Midbrain (tissue), 1 donor: ENCODE measurements around the gene PPP1R12B.
"Not testable (repeated sequence)": the region's sequence is repeated elsewhere in the genome, so short reads cannot be mapped to it uniquely, and the experiment has no call there.

Experiments used
- DNase-seq: peaks from one replicate; lab custom pipeline; 2025; lab: John Stamatoyannopoulos, UW

Gene PPP1R12B

DNA sequence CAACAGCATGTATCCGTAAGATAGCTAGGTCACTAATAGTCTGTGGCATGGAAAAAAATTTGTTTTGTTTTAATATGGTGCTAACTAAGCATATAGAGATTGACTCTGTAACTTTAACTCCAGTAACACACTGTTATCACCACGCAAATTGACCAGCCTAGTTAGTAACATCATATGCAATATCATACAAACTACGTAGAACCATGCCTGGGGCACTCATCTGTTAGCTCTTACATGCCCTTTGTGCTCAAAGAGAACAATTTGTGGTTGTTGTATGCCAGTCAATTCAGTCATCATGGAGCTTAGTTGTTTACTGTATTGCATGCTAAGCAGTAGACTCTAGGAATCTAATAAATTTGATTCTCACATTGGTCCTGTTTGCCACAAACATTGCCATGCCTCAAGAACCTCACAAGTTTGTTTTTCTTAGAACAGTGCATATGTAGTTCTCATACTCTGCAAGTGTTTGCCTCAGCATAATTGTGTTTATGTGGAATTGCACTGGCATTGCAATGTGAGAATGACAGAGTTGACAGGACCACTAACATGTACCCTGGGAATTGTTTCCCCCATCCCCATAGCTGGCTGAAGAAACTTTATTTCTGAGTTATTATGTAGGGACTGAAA lies 179.7 kb downstream of the PPP1R12B start:
- DNase-seq, result not testable (repeated sequence)

GRCh38 chr1:202530686-202531085 lies 182.2 kb downstream of the PPP1R12B start:
- DNase-seq, result not testable (repeated sequence)

GRCh38 chr1:202531472-202531811 lies 182.9 kb downstream of the PPP1R12B start:
- DNase-seq, result no peak

DNA sequence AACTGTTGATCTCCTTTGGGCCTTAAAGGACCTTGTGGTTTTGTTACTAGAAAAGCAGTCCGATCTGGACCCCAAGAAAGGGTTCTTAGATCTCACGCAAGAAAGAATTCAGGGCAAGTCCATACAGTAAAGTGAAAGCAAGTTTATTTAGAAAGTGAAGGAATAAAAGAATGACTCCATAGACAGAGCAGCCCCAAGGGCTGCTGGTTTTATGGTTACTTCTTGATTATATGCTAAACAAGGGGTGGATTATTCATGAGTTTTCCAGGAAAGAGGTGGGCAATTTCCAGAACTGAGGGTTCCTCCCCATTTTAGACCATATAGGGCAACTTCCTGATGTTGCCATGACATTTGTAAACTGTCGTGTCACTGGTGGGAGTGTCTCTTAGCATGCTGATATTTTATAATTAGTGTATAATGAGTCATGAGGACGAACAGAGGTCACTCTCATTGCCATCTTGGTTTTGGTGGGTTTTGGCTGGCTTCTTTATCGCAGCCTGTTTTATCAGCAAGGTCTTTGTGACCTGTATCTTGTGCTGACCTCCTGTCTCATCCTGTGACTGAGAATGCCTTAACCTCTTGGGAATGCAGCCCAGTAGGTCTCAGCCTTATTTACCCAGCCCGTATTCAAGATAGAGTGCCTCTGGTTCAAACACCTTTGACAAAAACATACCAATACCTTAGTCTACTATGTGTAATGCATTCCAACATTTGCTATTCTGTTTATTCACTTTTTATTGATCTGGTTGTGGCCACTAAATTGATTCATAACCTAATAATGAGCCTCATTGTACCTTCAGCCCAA lies 183.5 kb downstream of the PPP1R12B start:
- DNase-seq, result not testable (repeated sequence)

GRCh38 chr1:202539166-202539574 lies 190.7 kb downstream of the PPP1R12B start:
- DNase-seq, result not testable (repeated sequence)

DNA sequence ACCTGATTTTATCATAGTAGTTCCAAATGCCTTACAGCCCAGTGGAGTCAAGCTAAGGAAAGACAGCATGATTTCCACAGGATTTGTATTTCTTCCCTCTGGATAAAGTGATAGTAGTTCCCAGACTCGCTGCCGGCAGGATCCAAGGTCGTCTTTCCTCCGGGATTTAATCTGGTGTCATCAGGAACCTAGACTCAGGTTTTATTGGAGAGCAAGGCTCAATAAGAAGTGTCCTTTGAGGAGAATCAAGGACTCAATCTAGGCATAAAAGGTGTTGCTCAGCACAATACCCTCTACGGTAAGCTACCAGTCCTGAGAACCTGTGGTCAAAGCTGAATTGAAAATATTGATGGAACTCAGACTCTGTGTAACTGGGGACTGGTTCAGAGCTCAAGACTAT lies 191.1 kb downstream of the PPP1R12B start:
- not testable (repeated sequence) for DNase-seq

- DNase-seq, result no peak
Measured at GRCh38 chr1:202540014-202540413, 191.5 kb downstream of the PPP1R12B start.

- no peak for DNase-seq
Measured at GRCh38 chr1:202540448-202540847, 191.9 kb downstream of the PPP1R12B start.

GRCh38 chr1:202540858-202541257 lies 192.4 kb downstream of the PPP1R12B start:
- not testable (repeated sequence) for DNase-seq

DNA sequence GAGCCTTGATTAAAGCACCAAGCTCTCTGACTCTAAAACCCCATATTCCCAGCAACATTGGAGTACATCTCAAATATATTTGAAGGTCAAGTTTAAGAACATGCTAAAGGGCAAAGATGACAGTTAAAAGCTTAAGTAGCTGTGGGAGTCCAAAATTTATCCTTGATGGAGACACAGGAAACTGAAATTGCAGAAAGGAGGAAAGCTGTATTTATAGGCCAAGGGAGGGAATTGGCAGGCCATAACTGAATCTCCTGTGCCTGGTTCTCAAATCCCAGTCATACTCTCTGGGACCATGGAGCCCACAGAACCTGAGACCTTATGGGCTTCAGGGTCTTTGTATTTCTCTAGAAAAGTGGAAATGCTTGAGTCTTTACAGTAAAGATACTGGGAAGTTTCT lies 193.9 kb downstream of the PPP1R12B start:
- DNase-seq, result not testable (repeated sequence)

DNA sequence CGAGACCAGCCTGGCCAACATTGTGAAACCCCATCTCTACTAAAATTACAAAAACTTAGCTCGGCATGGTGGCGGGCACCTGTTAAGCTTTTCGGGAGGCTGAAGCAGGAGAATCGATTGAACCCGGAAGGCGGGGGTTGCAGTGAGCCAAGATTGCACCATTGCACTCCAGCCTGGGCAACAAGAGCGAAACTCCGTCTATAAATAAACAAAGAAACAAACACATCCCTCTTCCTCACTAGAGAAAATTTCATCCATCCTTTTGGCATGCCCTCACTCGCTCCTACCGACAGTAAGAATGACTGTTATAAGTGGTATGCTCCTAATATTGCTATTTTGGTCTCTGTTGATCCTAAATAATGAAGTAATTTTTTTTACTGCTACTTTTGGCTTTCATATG lies 195.0 kb downstream of the PPP1R12B start:
- not testable (repeated sequence) for DNase-seq

DNA sequence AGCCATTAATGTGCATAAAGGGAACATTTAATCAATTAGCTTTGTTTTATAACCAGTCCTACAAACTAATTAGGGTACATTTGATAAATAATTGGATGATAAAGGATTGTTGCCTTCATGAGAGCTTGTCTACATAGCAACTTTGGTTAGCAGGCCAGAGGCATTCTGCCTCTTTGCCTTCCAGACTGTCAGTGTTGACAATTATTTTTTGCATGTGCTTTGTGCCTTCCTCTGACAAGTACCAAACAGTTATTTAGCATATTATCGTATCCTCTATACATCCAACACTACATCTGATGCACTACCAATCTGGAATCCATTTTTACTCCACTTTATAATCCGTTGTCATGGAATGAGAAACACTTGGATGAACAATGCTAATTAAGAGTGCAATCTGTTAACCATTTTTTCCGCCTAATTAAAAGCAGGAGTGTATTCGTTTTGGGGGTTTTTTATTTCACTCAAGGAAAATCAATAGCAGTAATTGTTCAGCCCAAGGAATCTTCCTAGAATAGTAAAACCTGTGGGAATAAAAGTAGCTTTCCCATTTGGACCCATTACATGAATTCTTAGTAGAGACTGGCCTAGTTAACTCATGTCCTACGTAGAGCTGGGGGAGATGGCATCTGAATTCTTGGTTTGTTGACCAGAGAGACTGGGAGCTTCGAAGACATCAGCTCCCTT lies 196.4 kb downstream of the PPP1R12B start:
- DNase-seq, result not testable (repeated sequence)

DNA sequence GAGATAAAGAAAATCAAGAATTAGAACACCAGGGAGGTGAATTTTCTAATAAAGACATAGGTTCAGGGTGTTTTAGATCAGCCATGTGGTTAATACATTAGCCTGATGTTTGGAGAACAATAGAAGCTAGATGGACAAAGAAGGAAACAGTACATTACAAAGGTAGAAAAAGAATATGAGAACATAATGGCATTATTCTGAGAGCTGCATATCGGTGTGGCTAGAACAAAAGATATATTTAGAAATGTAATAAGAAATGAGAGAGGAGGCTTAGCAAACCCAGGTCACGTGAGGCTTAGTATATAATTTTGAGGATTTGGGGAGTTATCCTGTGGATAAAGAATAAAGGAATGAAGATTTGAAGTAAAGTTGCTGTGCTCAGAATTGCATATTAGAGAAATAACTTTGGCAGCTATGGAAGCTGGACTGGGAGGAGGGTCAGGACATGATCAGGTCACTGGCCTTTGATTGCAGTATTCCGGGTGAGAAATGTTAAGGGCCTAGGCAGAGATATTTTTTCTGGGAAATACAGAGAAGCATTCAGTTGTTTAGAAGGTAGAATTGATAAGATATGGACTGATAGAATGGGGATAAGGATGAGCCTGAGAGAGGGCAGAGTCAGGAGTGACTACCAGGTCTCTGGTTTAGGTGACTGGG lies 197.3 kb downstream of the PPP1R12B start:
- not testable (repeated sequence) for DNase-seq

DNA sequence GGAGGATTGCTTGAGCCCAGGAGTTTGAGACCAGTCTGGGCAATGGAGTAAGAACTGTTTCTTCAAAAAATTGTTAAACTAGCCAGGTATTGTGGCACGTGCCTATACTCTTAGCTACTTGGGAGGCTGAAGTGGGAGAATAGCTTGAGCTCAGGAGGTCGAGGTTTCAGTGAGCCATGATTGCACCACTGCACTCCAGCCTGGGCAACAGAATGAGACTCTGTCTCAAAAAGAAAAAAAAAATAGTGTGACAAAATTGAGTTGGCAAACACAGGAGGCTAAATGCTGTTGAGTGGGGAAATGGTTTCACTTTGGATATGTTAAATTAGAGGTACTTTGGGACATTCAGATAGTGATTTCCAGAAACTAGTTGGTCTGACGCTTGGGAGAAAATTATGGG lies 197.9 kb downstream of the PPP1R12B start:
- DNase-seq, result not testable (repeated sequence)

GRCh38 chr1:202546796-202547195 lies 198.3 kb downstream of the PPP1R12B start:
- not testable (repeated sequence) for DNase-seq

DNA sequence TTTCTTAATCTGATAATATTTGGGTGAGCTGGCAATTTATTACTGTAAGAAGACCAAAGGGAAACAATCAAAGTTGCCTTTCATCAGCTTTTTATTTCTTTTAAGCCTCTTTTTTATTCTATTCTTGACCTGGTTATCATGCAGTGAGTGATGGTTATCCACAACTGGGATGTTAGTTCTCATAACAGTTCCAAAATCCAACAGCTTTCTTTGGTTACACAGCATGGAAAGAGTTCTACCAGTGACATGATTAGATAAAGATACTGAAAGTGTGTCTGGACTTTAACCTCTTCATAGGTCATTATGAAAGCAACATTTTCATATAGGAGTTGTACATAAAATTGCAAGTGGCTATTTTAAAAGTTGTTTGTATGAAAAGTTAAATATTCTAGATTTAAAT lies 198.7 kb downstream of the PPP1R12B start:
- DNase-seq, result no peak

GRCh38 chr1:202550088-202550487 lies 201.6 kb downstream of the PPP1R12B start:
- not testable (repeated sequence) for DNase-seq

DNA sequence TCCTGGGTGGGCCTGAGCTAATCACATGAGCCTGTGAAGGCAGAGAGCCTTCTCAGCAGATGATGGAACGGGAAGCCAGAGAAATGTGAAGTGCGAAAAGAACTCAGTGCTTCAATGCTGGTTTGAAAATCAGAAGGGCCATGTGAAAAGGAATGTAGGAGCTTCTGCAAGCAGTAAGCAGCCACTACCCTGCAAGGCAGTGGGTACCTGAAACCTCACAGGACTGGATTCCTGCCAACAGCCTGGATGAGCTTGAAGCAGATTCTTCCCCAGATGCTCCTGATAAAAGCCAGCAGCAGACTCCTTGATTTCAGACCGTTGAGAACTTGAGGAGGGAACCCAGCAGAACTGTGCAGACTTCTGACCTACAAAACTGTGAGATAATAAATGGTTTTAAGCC lies 203.2 kb downstream of the PPP1R12B start:
- no peak for DNase-seq

DNA sequence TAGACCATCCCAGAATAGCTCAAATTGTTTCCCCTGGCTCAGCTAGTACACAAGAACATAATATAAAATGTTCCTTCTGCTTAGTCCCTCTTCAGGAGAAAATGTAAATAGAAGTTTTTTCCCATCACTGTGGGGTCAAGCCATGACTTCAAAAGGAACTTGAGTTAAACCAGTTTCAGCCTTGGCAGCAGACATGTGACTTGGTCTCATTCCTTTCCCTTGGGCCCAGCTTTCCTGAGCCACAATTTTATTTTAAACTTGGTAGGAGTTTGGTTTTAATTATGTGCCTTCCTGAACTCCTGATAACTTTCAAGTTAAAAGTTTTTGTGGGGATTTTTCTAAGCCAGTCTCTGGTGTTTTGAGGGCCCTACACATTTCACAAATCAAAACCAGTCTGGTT lies 204.1 kb downstream of the PPP1R12B start:
- not testable (repeated sequence) for DNase-seq

GRCh38 chr1:202553078-202553477 lies 204.6 kb downstream of the PPP1R12B start:
- DNase-seq, result not testable (repeated sequence)

GRCh38 chr1:202553560-202554038 lies 205.1 kb downstream of the PPP1R12B start:
- peak; percentile 22 for DNase-seq

GRCh38 chr1:202554619-202555018 lies 206.1 kb downstream of the PPP1R12B start:
- not testable (repeated sequence) for DNase-seq
